SK-N-SH (cell line): ENCODE measurements around the gene SERPINE2.

ENCODE experiments used
- EZH2phosphoT487 ChIP-seq: fragments of 200-600 bp; sonication (generic); IDR thresholded peaks from 2 replicates; pipeline ENCODE4 v1.6.1; 2017; ENCODE audit warnings: low read depth, mixed run types, mild to moderate bottlenecking, antibody characterized with exemption, moderate library complexity, borderline replicate concordance
- FOSL2 ChIP-seq: IDR thresholded peaks from 2 replicates; pipeline ENCODE4 v1.4.0; 2012; ENCODE audit warnings: low read depth, mild to moderate bottlenecking, moderate library complexity, borderline replicate concordance
- GABPA ChIP-seq: IDR thresholded peaks from 2 replicates; pipeline ENCODE4 v1.4.0; 2012; ENCODE audit warnings: low read depth, mild to moderate bottlenecking
- JUND ChIP-seq: IDR thresholded peaks from 2 replicates; pipeline ENCODE4 v1.4.0; 2012
- MAX ChIP-seq: IDR thresholded peaks from 2 replicates; pipeline ENCODE4 v1.4.0; 2012; ENCODE audit warnings: low read depth
- PBX3 ChIP-seq: IDR thresholded peaks from 2 replicates; pipeline ENCODE4; 2012
- RAD21 ChIP-seq: IDR thresholded peaks from 2 replicates; pipeline ENCODE4 v1.6.1; 2012; ENCODE audit warnings: mild to moderate bottlenecking, low read length
- RXRA ChIP-seq: IDR thresholded peaks from 2 replicates; pipeline ENCODE4 v1.4.0; 2012; ENCODE audit warnings: low read depth, mild to moderate bottlenecking, borderline replicate concordance
- YY1 ChIP-seq: IDR thresholded peaks from 2 replicates; pipeline ENCODE4 v1.4.0; 2012; ENCODE audit warnings: low read depth, mild to moderate bottlenecking
- TF ChIP-seq, protein P1 (sequence below): fragments of 150-350 bp; IDR thresholded peaks from 2 replicates; pipeline ENCODE4 v1.6.1; 2016; ENCODE audit warnings: mild to moderate bottlenecking, low read depth, low read length
- TF ChIP-seq, protein P2 (sequence below): fragments of 200-600 bp; sonication (generic); IDR thresholded peaks from 2 replicates; pipeline ENCODE4 v1.6.1; 2017; ENCODE audit warnings: antibody characterized with exemption, mild to moderate bottlenecking, moderate library complexity

DNA sequence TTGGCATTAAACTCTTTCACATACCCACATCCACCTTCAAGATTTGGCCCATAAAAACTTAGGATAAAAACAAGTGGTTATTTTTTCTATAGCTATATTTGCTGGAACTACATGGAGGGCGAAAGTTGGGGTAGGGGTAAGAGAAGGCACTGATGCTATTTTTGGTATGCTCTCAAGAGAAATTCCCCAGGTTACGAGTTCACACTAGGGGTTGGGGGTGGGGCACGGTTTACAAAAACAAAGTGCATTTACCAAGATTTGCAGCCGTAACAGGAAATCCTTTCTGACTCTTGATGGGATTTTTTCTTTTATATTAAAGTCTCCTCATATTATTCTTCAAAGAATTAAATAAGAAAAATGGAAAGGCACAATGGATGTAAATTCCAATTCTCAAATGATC, 6.8 kb downstream of the SERPINE2 start:
- TF ChIP-seq, protein P1, sequence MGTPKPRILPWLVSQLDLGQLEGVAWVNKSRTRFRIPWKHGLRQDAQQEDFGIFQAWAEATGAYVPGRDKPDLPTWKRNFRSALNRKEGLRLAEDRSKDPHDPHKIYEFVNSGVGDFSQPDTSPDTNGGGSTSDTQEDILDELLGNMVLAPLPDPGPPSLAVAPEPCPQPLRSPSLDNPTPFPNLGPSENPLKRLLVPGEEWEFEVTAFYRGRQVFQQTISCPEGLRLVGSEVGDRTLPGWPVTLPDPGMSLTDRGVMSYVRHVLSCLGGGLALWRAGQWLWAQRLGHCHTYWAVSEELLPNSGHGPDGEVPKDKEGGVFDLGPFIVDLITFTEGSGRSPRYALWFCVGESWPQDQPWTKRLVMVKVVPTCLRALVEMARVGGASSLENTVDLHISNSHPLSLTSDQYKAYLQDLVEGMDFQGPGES, result no peak
- TF ChIP-seq, protein P2, sequence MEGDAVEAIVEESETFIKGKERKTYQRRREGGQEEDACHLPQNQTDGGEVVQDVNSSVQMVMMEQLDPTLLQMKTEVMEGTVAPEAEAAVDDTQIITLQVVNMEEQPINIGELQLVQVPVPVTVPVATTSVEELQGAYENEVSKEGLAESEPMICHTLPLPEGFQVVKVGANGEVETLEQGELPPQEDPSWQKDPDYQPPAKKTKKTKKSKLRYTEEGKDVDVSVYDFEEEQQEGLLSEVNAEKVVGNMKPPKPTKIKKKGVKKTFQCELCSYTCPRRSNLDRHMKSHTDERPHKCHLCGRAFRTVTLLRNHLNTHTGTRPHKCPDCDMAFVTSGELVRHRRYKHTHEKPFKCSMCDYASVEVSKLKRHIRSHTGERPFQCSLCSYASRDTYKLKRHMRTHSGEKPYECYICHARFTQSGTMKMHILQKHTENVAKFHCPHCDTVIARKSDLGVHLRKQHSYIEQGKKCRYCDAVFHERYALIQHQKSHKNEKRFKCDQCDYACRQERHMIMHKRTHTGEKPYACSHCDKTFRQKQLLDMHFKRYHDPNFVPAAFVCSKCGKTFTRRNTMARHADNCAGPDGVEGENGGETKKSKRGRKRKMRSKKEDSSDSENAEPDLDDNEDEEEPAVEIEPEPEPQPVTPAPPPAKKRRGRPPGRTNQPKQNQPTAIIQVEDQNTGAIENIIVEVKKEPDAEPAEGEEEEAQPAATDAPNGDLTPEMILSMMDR, result no peak
- TF ChIP-seq RAD21 (no peak), MAX (no peak), JUND (no peak), EZH2phosphoT487 (no peak), GABPA (no peak), RXRA (no peak), YY1 (no peak), FOSL2 (no peak), PBX3 (no peak)
